Measurements from ENCODE around the gene ZNF280A. TPM values are rescaled to one million over a fixed set of nuclear protein-coding genes. Genes with fewer than 3 reads are reported as not detected.

The ZNF280A gene
- total RNA-seq, 1 experiment from 2014 or later: 0.81 TPM

- H3K36me3 ChIP-seq (ENCODE audit: control insufficient read depth in 1 of 2, insufficient read depth in 2 of 2, low read length in 2 of 2): no peaks in the 10 kb centered on the region
- H3K9me2 ChIP-seq (ENCODE audit: insufficient read depth): no peaks in the 10 kb centered on the region
- DNase-seq (ENCODE audit: low read depth, low spot score) (no peak), ATAC-seq (no peak)
- H3K79me2 ChIP-seq (ENCODE audit: insufficient read depth, low read length): no peaks in the 10 kb centered on the region
- RAD21 ChIA-PET (ENCODE audit: low non-redundant PET in 1 of 2, low total read pairs in 2 of 2, uncharacterized antibody in 2 of 2, unreplicated experiment in 2 of 2): no interaction called here
- no peak overlapping the region for H3K4me3 ChIP-seq (replicated peaks in 1 of 2; ENCODE audit: low read depth in 1 of 2, low read length in 2 of 2)
- intact Hi-C loops (cut with micrococcal nuclease): no loop called here
- H3K9me3 ChIP-seq (ENCODE audit: control insufficient read depth in 1 of 2, insufficient read depth in 1 of 2, low read depth in 1 of 2, low read length in 2 of 2): no peaks in the 10 kb centered on the region
- no peak overlapping the region for H3K9ac ChIP-seq (ENCODE audit: low read length)
- H3K27me3 ChIP-seq (ENCODE audit: insufficient read depth, low read length): no peaks in the 10 kb centered on the region
- no peaks in the 10 kb centered on the region for H3K4me1 ChIP-seq (ENCODE audit: control insufficient read depth in 1 of 2, insufficient read depth in 2 of 2, low read length in 2 of 2)
- no peak overlapping the region for H2AFZ ChIP-seq (ENCODE audit: low read depth, low read length, poor library complexity, severe bottlenecking)
- POLR2A ChIA-PET: no interaction called here
- CTCF ChIA-PET: no interaction called here
- no peak overlapping the region for H3K27ac ChIP-seq (ENCODE audit: low read depth, low read length)
- BruUV-seq (replicated peaks): no TSS peak
- no peaks in the 10 kb centered on the region for H4K20me1 ChIP-seq (ENCODE audit: insufficient read depth)
- TF ChIP-seq CBX3 (IDR thresholded peaks at IDR 0.05; ENCODE audit: low read depth) (no peak), MAX (IDR thresholded peaks at IDR 0.05) (no peak), EZH2phosphoT487 (IDR thresholded peaks at IDR 0.05; ENCODE audit: borderline replicate concordance) (no peak), CEBPB (IDR thresholded peaks at IDR 0.05; ENCODE audit: low read depth) (no peak), TCF7L2 (IDR thresholded peaks at IDR 0.05; ENCODE audit: borderline replicate concordance, extremely low read depth, insufficient read depth, insufficient read length) (no peak), SIN3A (IDR thresholded peaks at IDR 0.05; ENCODE audit: low read depth) (no peak), ATF3 (IDR thresholded peaks at IDR 0.05) (no peak), POLR2AphosphoS5 (IDR thresholded peaks at IDR 0.05; ENCODE audit: low read depth, low read length) (no peak), EGR1 (IDR thresholded peaks at IDR 0.05; ENCODE audit: low read depth) (no peak), EZH2 (IDR thresholded peaks at IDR 0.05) (no peak)
- H3K4me2 ChIP-seq (ENCODE audit: low read length): no peak overlapping the region
These were observed 8.7 kb upstream of the ZNF280A start for GRCh38 chr22:22528780-22529179.

GRCh38 chr22:22527312-22527711 lies 7.2 kb upstream of the ZNF280A start:
- Histone ChIP-seq H3K4me2 (ENCODE audit: low read length) (no peak overlapping the region), H3K79me2 (ENCODE audit: insufficient read depth, low read length) (no peaks in the 10 kb centered on the region), H3K9me2 (ENCODE audit: insufficient read depth) (no peaks in the 10 kb centered on the region), H3K4me1 (ENCODE audit: control insufficient read depth in 1 of 2, insufficient read depth in 2 of 2, low read length in 2 of 2) (no peaks in the 10 kb centered on the region), H4K20me1 (ENCODE audit: insufficient read depth) (no peaks in the 10 kb centered on the region), H3K27ac (ENCODE audit: low read depth, low read length) (no peak overlapping the region), H2AFZ (ENCODE audit: low read depth, low read length, poor library complexity, severe bottlenecking) (no peak overlapping the region), H3K9me3 (ENCODE audit: control insufficient read depth in 1 of 2, insufficient read depth in 1 of 2, low read depth in 1 of 2, low read length in 2 of 2) (no peaks in the 10 kb centered on the region), H3K4me3 (replicated peaks in 1 of 2; ENCODE audit: low read depth in 1 of 2, low read length in 2 of 2) (no peak overlapping the region), H3K9ac (ENCODE audit: low read length) (no peak overlapping the region), H3K27me3 (ENCODE audit: insufficient read depth, low read length) (no peaks in the 10 kb centered on the region), H3K36me3 (ENCODE audit: control insufficient read depth in 1 of 2, insufficient read depth in 2 of 2, low read length in 2 of 2) (no peaks in the 10 kb centered on the region)
- no TSS peak for BruUV-seq (replicated peaks)
- ChIA-PET POLR2A (no interaction called here), RAD21 (ENCODE audit: low non-redundant PET in 1 of 2, low total read pairs in 2 of 2, uncharacterized antibody in 2 of 2, unreplicated experiment in 2 of 2) (no interaction called here), CTCF (no interaction called here)
- no peak for ATAC-seq
- DNase-seq (ENCODE audit: low read depth, low spot score): no peak
- intact Hi-C loops (cut with micrococcal nuclease): no loop called here
- no peak for TF ChIP-seq RAD21 (IDR thresholded peaks at IDR 0.05; ENCODE audit: low read depth)
- no peak for TF ChIP-seq JUND (IDR thresholded peaks at IDR 0.05)
- no peak for TF ChIP-seq CBX3 (IDR thresholded peaks at IDR 0.05; ENCODE audit: low read depth)
- TF ChIP-seq TCF7L2 (IDR thresholded peaks at IDR 0.05; ENCODE audit: borderline replicate concordance, extremely low read depth, insufficient read depth, insufficient read length): no peak
- no peak for TF ChIP-seq YY1 (IDR thresholded peaks at IDR 0.05; ENCODE audit: extremely low read depth, insufficient replicate concordance, low read depth, low read length)
